Measurements from ENCODE around the gene CSNK1G1.
A peak's percentile ranks its signal among the peaks of the same experiment; 100 is the strongest.

Gene CSNK1G1

GRCh38 chr15:64146885-64147681, 208.9 kb downstream of the CSNK1G1 start:
- Mint-ChIP-seq H3K27ac (no peak overlapping the region), H3K27me3 (ENCODE audit: low read depth, poor library complexity) (peaks cover 28% of the 10 kb centered on the region), H3K4me1 (peaks cover 5% of the 10 kb centered on the region), H3K36me3 (ENCODE audit: low read depth) (peaks cover 5% of the 10 kb centered on the region), H3K4me3 (no peak overlapping the region), H3K9me3 (no peaks in the 10 kb centered on the region)
- DNase-seq = no peak
- TF ChIP-seq CTCF (IDR thresholded peaks at IDR 0.05) = no peak

GRCh38 chr15:64146520-64146884, 209.5 kb downstream of the CSNK1G1 start:
- DNase-seq = no peak
- Mint-ChIP-seq H3K4me3 (no peak overlapping the region), H3K4me1 (peaks cover 5% of the 10 kb centered on the region), H3K9me3 (no peaks in the 10 kb centered on the region), H3K27ac (no peak overlapping the region), H3K36me3 (ENCODE audit: low read depth) (peaks cover 5% of the 10 kb centered on the region), H3K27me3 (ENCODE audit: low read depth, poor library complexity) (peaks cover 27% of the 10 kb centered on the region)
- TF ChIP-seq CTCF (IDR thresholded peaks at IDR 0.05) = no peak

- peaks cover 7% of the 10 kb centered on the region for H3K36me3 Mint-ChIP-seq (ENCODE audit: low read depth)
- peaks cover 22% of the 10 kb centered on the region for H3K27me3 Mint-ChIP-seq (ENCODE audit: low read depth, poor library complexity)
- no peak for TF ChIP-seq CTCF (IDR thresholded peaks at IDR 0.05)
- no peak for DNase-seq
- H3K9me3 Mint-ChIP-seq = no peaks in the 10 kb centered on the region
- H3K4me3 Mint-ChIP-seq = no peak overlapping the region
- no peak overlapping the region for H3K27ac Mint-ChIP-seq
- peaks cover 4% of the 10 kb centered on the region for H3K4me1 Mint-ChIP-seq
Measured at GRCh38 chr15:64146041-64146440, 209.9 kb downstream of the CSNK1G1 start.

GRCh38 chr15:64144565-64145281, 211.2 kb downstream of the CSNK1G1 start:
- peaks cover 12% of the 10 kb centered on the region for H3K36me3 Mint-ChIP-seq (ENCODE audit: low read depth)
- no peak for TF ChIP-seq CTCF (IDR thresholded peaks at IDR 0.05)
- no peak for DNase-seq
- H3K4me3 Mint-ChIP-seq = no peak overlapping the region
- no peaks in the 10 kb centered on the region for H3K4me1 Mint-ChIP-seq
- H3K9me3 Mint-ChIP-seq = no peaks in the 10 kb centered on the region
- H3K27me3 Mint-ChIP-seq (ENCODE audit: low read depth, poor library complexity) = peaks cover 9% of the 10 kb centered on the region
- no peak overlapping the region for H3K27ac Mint-ChIP-seq

- H3K27ac Mint-ChIP-seq = peak overlapping the region; percentile 58
- DNase-seq = no peak
- no peaks in the 10 kb centered on the region for H3K4me1 Mint-ChIP-seq
- no peak overlapping the region for H3K4me3 Mint-ChIP-seq
- H3K9me3 Mint-ChIP-seq = no peaks in the 10 kb centered on the region
- peaks cover 5% of the 10 kb centered on the region for H3K27me3 Mint-ChIP-seq (ENCODE audit: low read depth, poor library complexity)
- no peak for TF ChIP-seq CTCF (IDR thresholded peaks at IDR 0.05)
- peaks cover 12% of the 10 kb centered on the region for H3K36me3 Mint-ChIP-seq (ENCODE audit: low read depth)
Measured at GRCh38 chr15:64144192-64144564, 211.8 kb downstream of the CSNK1G1 start.

Data from nephron progenitor cell (in vitro differentiated cells).